Sigmoid colon (tissue), 4 donors: Measurements from ENCODE around the gene KLHL35.

ENCODE experiments used
- EP300 ChIP-seq, 4 donors: sonication (generic); formaldehyde crosslinking; IDR thresholded peaks; one replicate each; pipeline ENCODE4 v1.6.1; 2017; ENCODE audit warnings: antibody characterized with exemption in 4 of 4
- POLR2A ChIP-seq, 2 donors: fragments of 450-650 bp; IDR thresholded peaks; one replicate each; pipeline ENCODE4 v1.6.1; 2016; ENCODE audit warnings: antibody characterized with exemption in 2 of 2, mild to moderate bottlenecking in 2 of 2, moderate library complexity in 2 of 2
- POLR2AphosphoS5 ChIP-seq, 4 donors: sonication (generic); formaldehyde crosslinking; IDR thresholded peaks; one replicate each; pipeline ENCODE4 v1.6.1; 2017; ENCODE audit warnings: antibody characterized with exemption in 4 of 4
- TF ChIP-seq, protein P1 (sequence below), 4 experiments: fragments of 450-650 bp in 3 of 4; fragments of 200-600 bp in 1 of 4; IDR thresholded peaks; one replicate each; pipeline ENCODE4 v1.5.1; 2016 to 2019; ENCODE audit warnings: antibody characterized with exemption in 4 of 4, mild to moderate bottlenecking in 3 of 4, moderate library complexity in 2 of 4

DNA sequence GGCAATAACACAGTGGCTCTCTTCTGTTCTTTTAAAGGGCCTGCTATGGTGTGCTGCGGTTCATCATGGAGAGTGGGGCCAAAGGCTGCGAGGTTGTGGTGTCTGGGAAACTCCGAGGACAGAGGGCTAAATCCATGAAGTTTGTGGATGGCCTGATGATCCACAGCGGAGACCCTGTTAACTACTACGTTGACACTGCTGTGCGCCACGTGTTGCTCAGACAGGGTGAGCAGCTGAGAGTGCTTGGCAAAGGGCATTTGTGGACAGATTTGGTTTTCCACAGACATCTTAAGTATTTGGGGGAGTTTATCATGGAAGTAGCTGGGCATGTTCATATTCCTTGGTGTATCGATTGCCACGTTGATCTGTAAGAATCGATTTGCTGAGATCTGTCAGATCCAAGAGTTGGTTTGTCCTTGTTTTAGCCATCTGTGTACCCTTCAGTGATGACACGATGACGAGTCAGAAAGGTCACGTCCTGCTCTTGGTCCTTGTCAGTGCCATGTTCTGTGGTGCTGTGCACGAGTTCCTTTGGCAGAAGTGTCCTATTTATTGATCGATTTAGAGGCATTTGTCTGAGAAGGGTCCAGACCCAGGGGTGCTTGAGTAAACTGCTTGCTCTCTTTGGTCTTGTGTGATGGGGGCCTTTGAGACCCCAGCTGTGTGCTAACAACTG is 28.9 kb downstream of the KLHL35 start:
- TF ChIP-seq, protein P1, sequence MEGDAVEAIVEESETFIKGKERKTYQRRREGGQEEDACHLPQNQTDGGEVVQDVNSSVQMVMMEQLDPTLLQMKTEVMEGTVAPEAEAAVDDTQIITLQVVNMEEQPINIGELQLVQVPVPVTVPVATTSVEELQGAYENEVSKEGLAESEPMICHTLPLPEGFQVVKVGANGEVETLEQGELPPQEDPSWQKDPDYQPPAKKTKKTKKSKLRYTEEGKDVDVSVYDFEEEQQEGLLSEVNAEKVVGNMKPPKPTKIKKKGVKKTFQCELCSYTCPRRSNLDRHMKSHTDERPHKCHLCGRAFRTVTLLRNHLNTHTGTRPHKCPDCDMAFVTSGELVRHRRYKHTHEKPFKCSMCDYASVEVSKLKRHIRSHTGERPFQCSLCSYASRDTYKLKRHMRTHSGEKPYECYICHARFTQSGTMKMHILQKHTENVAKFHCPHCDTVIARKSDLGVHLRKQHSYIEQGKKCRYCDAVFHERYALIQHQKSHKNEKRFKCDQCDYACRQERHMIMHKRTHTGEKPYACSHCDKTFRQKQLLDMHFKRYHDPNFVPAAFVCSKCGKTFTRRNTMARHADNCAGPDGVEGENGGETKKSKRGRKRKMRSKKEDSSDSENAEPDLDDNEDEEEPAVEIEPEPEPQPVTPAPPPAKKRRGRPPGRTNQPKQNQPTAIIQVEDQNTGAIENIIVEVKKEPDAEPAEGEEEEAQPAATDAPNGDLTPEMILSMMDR (IDR thresholded peaks at IDR 0.05): no peak
- TF ChIP-seq EP300 (IDR thresholded peaks at IDR 0.05): no peak
- no peak for TF ChIP-seq POLR2AphosphoS5 (IDR thresholded peaks at IDR 0.05)
- TF ChIP-seq POLR2A (IDR thresholded peaks at IDR 0.05): no peak
